ENCODE measurements around the gene LRP2. TPM values are rescaled to one million over a fixed set of nuclear protein-coding genes. Genes with fewer than 3 reads are reported as not detected.

Gene LRP2
- total and polyA plus RNA-seq, 7 donors, result 0.02 TPM; not detected in 6

DNA sequence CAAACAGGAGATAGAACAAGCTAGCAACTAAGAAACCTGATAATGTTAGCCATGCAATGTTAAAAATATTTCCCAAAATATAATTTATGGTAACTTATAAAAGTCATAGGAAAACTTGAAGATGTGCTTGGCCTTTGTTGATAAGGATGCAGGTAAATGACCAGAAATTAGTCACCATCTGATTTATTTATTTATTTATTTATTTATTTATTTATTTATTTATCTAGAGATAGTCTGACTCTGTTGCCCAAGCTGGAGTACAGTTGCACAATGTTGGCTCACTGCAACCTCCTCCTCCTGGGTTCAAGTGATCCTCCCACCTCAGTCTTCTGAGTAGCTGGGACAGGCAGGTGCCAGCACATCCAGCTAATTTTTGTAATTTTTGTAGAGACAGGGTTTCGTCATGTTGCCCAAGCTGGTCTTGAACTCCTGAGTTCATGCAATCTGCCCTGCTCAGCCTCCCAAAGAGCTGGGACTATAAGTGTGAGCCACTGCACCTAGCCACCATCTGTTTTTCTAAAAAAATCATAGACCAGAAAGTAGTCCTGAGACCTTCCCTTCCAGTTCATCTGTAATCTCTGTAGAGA, 183.4 kb downstream of the LRP2 start:
- no peaks in the 10 kb centered on the region for H3K27me3 ChIP-seq (ENCODE audit: insufficient read depth in 3 of 3, low read length in 2 of 3)
- H3K4me1 ChIP-seq, result no peaks in the 10 kb centered on the region
- no peaks in the 10 kb centered on the region for H3K9me3 ChIP-seq
- no peaks in the 10 kb centered on the region for H3K36me3 ChIP-seq (ENCODE audit: insufficient read depth in 1 of 2, low read depth in 1 of 2)
- DNase-seq, result no peak
- intact Hi-C loops (cut with DNase I), result no loop called here
- no peak for ATAC-seq
- 86 to 93% (median 90%) methylated on average over 1 of the region's 1 CpG for WGBS, 3 donors
- no peak overlapping the region for H3K4me3 ChIP-seq
- no peak for TF ChIP-seq CTCF (IDR thresholded peaks at IDR 0.05)
- no peak overlapping the region for H3K27ac ChIP-seq

GRCh38 chr2:169178364-169178763, 184.0 kb downstream of the LRP2 start:
- 58 to 75% (median 63%) methylated on average over 5 of the region's 5 CpGs for WGBS, 3 donors
- Histone ChIP-seq H3K27me3 (ENCODE audit: insufficient read depth in 3 of 3, low read length in 2 of 3) (no peaks in the 10 kb centered on the region), H3K27ac (no peak overlapping the region), H3K36me3 (ENCODE audit: insufficient read depth in 1 of 2, low read depth in 1 of 2) (no peaks in the 10 kb centered on the region), H3K9me3 (no peaks in the 10 kb centered on the region), H3K4me3 (no peak overlapping the region), H3K4me1 (no peaks in the 10 kb centered on the region)
- no peak for TF ChIP-seq CTCF (IDR thresholded peaks at IDR 0.05)
- DNase-seq, result no peak
- intact Hi-C loops (cut with DNase I), result no loop called here
- no peak for ATAC-seq

- TF ChIP-seq CTCF (IDR thresholded peaks at IDR 0.05), result no peak
- no peaks in the 10 kb centered on the region for H3K36me3 ChIP-seq (ENCODE audit: insufficient read depth in 1 of 2, low read depth in 1 of 2)
- 72 to 77% (median 73%) methylated on average over 10 of the region's 10 CpGs for WGBS, 3 donors
- DNase-seq (no peak), ATAC-seq (no peak)
- no peak overlapping the region for H3K27ac ChIP-seq
- intact Hi-C loops (cut with DNase I), result no loop called here
- no peak overlapping the region for H3K4me3 ChIP-seq
- H3K9me3 ChIP-seq, result no peaks in the 10 kb centered on the region
- no peaks in the 10 kb centered on the region for H3K27me3 ChIP-seq (ENCODE audit: insufficient read depth in 3 of 3, low read length in 2 of 3)
- no peaks in the 10 kb centered on the region for H3K4me1 ChIP-seq
Observed at GRCh38 chr2:169175112-169175511, 187.2 kb downstream of the LRP2 start.

DNA sequence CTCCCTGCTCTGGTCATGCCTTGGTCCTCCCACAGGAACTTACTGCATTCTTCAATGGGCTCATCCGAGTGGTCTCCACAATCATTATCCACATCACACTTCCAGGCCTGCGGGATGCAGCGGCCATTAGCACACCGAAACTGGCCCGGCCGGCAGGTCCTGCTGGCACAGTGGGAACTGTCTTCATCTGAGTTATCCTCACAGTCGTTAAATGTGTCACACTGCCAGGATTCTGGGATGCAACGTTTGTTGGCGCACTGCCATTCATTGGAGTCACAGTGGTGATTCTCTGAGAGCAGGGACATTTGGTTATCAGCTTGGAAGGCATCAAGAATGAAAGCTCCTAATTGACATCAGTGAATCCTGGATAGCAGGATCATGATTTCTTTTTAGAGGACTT, 188.5 kb downstream of the LRP2 start:
- TF ChIP-seq CTCF (IDR thresholded peaks at IDR 0.05), result no peak

DNA sequence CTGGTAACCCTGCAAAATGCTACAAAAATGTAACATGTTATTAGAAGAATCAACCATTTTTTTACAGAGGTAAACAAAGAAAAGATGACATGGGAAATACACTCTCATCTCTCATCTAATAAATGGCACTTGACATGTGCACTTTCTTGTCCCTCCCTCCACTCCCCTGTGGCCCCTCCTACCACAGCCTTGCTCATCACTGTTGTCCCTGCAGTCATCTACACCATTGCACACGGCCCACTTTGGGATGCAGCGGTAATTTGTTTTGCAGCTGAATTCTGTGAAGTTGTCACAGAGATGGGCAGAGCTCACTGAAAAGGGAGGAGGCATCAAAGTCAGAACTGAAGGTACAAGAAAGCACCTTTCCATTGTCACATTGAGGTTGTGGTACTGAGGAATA, 189.4 kb downstream of the LRP2 start:
- Histone ChIP-seq H3K36me3 (ENCODE audit: insufficient read depth in 1 of 2, low read depth in 1 of 2) (no peaks in the 10 kb centered on the region), H3K27me3 (ENCODE audit: insufficient read depth in 3 of 3, low read length in 2 of 3) (no peaks in the 10 kb centered on the region), H3K9me3 (no peaks in the 10 kb centered on the region), H3K27ac (no peak overlapping the region), H3K4me1 (no peaks in the 10 kb centered on the region), H3K4me3 (no peak overlapping the region)
- DNase-seq, result no peak
- TF ChIP-seq CTCF (IDR thresholded peaks at IDR 0.05), result no peak
- whole genome bisulfite sequencing, 3 donors, result 64 to 66% (median 66%) methylated on average over 2 of the region's 2 CpGs
- ATAC-seq, result no peak
- intact Hi-C loops (cut with DNase I), result no loop called here

More for the DNA sequence above, 188.5 kb downstream of the LRP2 start:
- Histone ChIP-seq H3K27ac (no peak overlapping the region), H3K27me3 (ENCODE audit: insufficient read depth in 3 of 3, low read length in 2 of 3) (no peaks in the 10 kb centered on the region), H3K4me1 (no peaks in the 10 kb centered on the region), H3K36me3 (ENCODE audit: insufficient read depth in 1 of 2, low read depth in 1 of 2) (no peaks in the 10 kb centered on the region), H3K9me3 (no peaks in the 10 kb centered on the region), H3K4me3 (no peak overlapping the region)
- ATAC-seq (no peak), DNase-seq (no peak)
- intact Hi-C loops (cut with DNase I), result no loop called here
- 53 to 54% (median 54%) methylated on average over 9 of the region's 9 CpGs for WGBS, 3 donors
